Thoracic aorta (tissue), 2 donors: ENCODE data around the gene MAD1L1. TPM values are rescaled to one million over a fixed set of nuclear protein-coding genes. Genes with fewer than 3 reads are reported as not detected.

Source experiments
- ATAC-seq: fragments of 150-250 bp; one replicate; pipeline ENCODE4 v1.8.0; 2017; ENCODE audit warnings: low read depth; ENCODE audit not compliant: insufficient number of reproducible peaks, low FRiP score
- DNase-seq: peaks from one replicate; pipeline ENCODE4 v3.0.0-alpha.2; 2020; ENCODE audit warnings: low spot score
- H3K27ac ChIP-seq, 2 donors: fragments of 200-600 bp; sonication (generic); 1 replicate in 1 of 2; 2 replicates in 1 of 2; pipeline ENCODE4 v1.5.1; 2016; ENCODE audit warnings: mild to moderate bottlenecking in 2 of 2, moderate library complexity in 2 of 2
- H3K27me3 ChIP-seq: fragments of 200-600 bp; sonication (generic); replicated peaks from 2 replicates; pipeline ENCODE4 v1.6.0; 2016; ENCODE audit warnings: mild to moderate bottlenecking; ENCODE audit not compliant: insufficient read depth
- H3K36me3 ChIP-seq: fragments of 200-600 bp; sonication (generic); one replicate; pipeline ENCODE4 v1.5.1; 2016
- H3K4me1 ChIP-seq, 2 donors: fragments of 200-600 bp; sonication (generic); 1 replicate in 1 of 2; 2 replicates in 1 of 2; pipeline versions ENCODE4 v1.5.1 to v1.6.0; 2016; ENCODE audit warnings: low read depth in 2 of 2, mild to moderate bottlenecking in 1 of 2; ENCODE audit not compliant: control insufficient read depth in 1 of 2
- H3K4me3 ChIP-seq: fragments of 200-600 bp; sonication (generic); 2 replicates; pipeline ENCODE4 v1.5.1; 2016; ENCODE audit warnings: mild to moderate bottlenecking
- H3K9me3 ChIP-seq: fragments of 200-600 bp; sonication (generic); 2 replicates; pipeline ENCODE4 v1.5.1; 2016
- CTCF ChIP-seq: fragments of 200-600 bp; sonication (generic); IDR thresholded peaks from one replicate; pipeline ENCODE4 v1.5.1; 2019; ENCODE audit warnings: antibody characterized with exemption
- total RNA-seq, 2 donors: library from RNA; depleted of rRNA; stranded (reverse); fragments of >200 nt; gene quantifications; one replicate each; pipeline versions ENCODE4 v1.1.0 to v1.2.3, GENCODE V29; 2016

MAD1L1 gene
- total RNA-seq, 2 donors from 2014 or later, result 27.4 to 41.3 TPM

DNA sequence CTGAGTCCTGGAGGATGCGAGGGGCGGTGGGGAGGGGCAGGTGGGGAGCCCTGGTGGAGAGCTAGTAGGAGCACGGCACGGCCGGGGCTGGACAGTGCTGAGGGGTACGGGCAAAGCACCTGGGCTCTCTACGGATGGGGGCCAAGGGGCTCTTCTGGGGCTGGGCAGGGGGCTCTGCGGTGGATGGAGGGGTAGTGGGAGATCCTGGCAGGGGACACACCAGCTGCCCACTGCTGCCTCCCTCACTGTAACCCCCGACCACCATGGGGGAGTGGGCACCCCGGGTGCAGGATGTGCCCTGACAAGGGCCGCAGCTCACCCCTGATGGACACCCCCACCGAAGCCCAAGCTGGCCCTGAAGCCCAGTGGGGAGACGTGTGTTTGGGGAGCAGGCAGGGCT is 359.3 kb downstream of the MAD1L1 start:
- no peaks in the 10 kb centered on the region for H3K36me3 ChIP-seq
- ATAC-seq, result no peak
- no peak overlapping the region for H3K27ac ChIP-seq
- TF ChIP-seq CTCF, result no peak
- peaks cover 4% of the 10 kb centered on the region for H3K9me3 ChIP-seq
- no peaks in the 10 kb centered on the region for H3K4me1 ChIP-seq
- no peaks in the 10 kb centered on the region for H3K27me3 ChIP-seq
- H3K4me3 ChIP-seq, result no peak overlapping the region
- DNase-seq, result no peak

DNA sequence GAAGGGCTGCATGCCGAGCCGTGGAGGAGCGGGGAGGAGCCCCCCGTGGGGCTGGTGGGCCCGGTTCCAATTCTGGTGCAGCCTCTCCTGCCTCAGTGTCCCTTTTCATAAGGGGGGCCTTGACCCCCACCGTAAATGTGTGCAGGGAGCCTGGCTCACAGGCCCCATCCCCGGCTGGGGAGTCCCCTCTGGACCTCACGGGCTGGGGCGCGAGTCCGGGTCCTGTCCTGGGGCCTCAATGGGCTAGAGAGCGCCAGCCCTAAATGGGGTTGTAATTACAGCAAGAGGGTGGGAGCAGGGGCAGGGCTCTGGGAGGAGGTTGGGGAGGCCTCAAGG is 359.7 kb downstream of the MAD1L1 start:
- Histone ChIP-seq H3K4me1 (no peaks in the 10 kb centered on the region), H3K36me3 (no peaks in the 10 kb centered on the region), H3K4me3 (no peak overlapping the region), H3K27ac (no peak overlapping the region), H3K9me3 (peaks cover 3% of the 10 kb centered on the region), H3K27me3 (no peaks in the 10 kb centered on the region)
- ATAC-seq, result no peak
- DNase-seq, result no peak
- no peak for TF ChIP-seq CTCF

DNA sequence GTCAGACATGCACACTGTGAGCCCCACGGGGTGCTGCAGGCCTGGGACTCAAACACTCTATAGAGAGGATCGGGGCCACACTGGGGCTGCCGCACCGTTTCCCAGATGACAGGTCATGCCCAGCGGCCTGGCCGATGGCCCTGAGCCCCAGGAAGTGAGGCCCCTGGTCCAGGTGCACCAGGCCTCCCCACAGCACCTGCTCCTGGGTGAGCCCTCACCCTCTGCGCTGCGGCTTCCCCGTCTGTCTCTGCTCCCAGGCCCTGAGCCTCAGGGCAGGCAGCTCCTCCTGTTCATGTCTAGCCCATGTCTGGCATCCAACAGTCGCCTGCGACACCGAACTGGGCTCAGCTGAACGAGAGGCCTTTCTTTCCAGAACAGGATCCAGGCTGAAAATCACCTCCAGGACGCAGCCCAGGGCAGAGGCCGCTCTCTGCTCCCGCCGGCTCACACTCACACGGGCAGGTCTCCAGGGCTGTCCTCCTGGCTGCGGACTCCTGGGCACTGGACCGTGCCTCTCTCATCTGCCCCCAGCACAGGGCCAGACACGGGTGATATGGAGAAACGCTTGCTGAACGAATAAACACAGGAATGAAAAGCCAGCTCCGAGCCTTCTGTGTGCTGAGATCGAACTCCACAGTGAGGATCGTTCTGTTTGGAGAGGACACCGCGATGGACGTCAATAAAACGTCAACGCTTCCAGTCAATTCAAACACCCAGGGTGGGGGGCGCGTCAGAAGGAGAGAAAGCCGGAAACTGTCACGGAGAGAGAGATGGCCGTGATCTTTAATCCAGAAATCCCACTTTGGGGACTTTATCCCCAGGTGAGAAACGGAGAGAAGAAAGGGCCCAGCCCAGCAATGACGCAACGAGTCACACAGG is 360.3 kb downstream of the MAD1L1 start:
- Histone ChIP-seq H3K4me3 (no peak overlapping the region), H3K9me3 (no peaks in the 10 kb centered on the region), H3K4me1 (no peaks in the 10 kb centered on the region), H3K36me3 (no peaks in the 10 kb centered on the region), H3K27ac (no peak overlapping the region), H3K27me3 (no peaks in the 10 kb centered on the region)
- ATAC-seq (no peak), DNase-seq (no peak)
- no peak for TF ChIP-seq CTCF

DNA sequence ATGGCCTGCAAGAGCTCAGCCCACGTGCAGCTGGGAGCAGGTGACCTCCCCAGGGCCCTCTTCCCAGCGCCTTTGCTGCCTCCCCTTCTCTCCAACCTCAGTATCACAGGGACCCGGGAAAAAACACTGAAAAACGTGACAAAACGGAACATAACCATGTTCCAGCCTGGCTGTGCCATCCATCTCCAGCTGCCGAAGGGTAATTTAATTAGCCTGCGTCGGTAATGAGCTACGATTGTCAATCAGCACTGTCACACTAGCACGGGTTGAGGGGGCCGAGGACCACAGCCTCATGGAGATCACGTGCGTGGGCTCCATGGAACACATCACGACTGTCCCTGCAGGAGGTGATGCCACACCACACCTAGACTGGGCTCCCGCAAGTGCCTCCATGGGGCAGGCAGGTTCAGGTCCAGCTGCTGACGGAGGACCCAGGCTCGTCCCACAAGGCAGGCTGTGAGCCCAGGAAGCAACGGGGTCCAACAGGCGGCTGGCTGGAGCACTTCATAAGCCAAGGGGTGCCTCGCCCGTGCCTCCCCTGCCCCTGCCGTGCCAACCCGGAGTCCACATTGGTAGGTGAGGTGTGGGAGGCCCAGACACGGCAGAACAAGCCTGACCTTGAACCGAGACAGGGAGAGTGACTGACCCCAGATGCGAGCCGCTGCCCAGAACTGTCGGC is 363.2 kb downstream of the MAD1L1 start:
- Histone ChIP-seq H3K4me3 (no peak overlapping the region), H3K9me3 (no peaks in the 10 kb centered on the region), H3K36me3 (no peaks in the 10 kb centered on the region), H3K4me1 (no peaks in the 10 kb centered on the region), H3K27ac (no peak overlapping the region), H3K27me3 (no peaks in the 10 kb centered on the region)
- no peak for ATAC-seq
- no peak for DNase-seq
- no peak for TF ChIP-seq CTCF

DNA sequence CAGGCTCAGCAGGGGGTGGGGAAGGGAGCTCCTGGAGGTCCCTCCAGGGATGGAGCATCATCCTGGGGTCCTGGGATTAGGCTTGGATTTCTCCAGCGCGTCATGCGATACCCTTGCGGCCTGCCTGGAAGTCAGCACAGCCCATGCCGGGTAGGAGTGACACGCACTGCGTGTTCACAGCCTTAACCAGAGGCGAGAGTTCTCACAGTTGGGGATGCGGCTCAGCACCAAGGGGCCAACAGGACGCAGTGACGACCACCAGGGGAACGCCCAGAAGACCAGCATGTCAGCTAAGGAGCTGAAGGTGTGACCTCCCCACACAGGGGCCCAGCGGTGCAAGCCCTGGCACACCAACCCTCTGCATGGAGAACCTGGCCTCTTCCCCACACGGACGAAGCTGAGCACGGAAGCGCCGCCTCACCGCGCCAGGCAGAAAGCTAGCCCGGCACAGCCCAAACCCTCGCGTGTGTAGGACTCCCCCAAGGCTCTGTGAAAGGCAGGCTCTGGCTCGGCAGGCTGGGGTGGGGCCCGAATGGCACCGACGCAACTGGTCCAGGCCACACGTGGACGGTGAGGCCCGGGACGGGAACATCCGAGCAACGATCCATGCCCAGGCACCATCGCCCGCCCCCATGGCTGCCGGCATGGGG is 364.1 kb downstream of the MAD1L1 start:
- H3K4me1 ChIP-seq, result no peaks in the 10 kb centered on the region
- no peaks in the 10 kb centered on the region for H3K36me3 ChIP-seq
- no peaks in the 10 kb centered on the region for H3K9me3 ChIP-seq
- no peaks in the 10 kb centered on the region for H3K27me3 ChIP-seq
- no peak for ATAC-seq
- no peak for TF ChIP-seq CTCF
- DNase-seq, result no peak
- H3K27ac ChIP-seq, result no peak overlapping the region
- H3K4me3 ChIP-seq, result no peak overlapping the region
